ENCODE measurements around the gene ABCB7. TPM values are rescaled to one million over a fixed set of nuclear protein-coding genes. Genes with fewer than 3 reads are reported as not detected.

The ABCB7 gene
- total and polyA plus RNA-seq, 4 donors: 8.8 to 23.4 (median 18.6) TPM

- no peak for ATAC-seq (ENCODE audit: low FRiP score)
- Histone ChIP-seq H3K4me3 (ENCODE audit: low read length in 2 of 2) (no peak overlapping the region), H3K4me1 (ENCODE audit: control insufficient read depth in 1 of 2, insufficient read depth in 2 of 2, low read length in 2 of 2) (no peaks in the 10 kb centered on the region), H3K36me3 (ENCODE audit: control insufficient read depth in 1 of 2, insufficient read depth in 2 of 2, low read length in 1 of 2) (no peaks in the 10 kb centered on the region), H3K27ac (ENCODE audit: low read depth in 1 of 2, low read length in 2 of 2) (no peak overlapping the region), H3K9me3 (ENCODE audit: control insufficient read depth, low read length) (no peaks in the 10 kb centered on the region), H3K27me3 (ENCODE audit: control insufficient read depth in 1 of 2, insufficient read depth in 2 of 2, low read length in 1 of 2) (no peaks in the 10 kb centered on the region)
- WGBS, 2 donors: 90 to 95% methylated on average over 3 of the region's 3 CpGs
- DNase-seq: no peak
- intact Hi-C loops (cut with DNase I): no loop called here
Measured at GRCh38 chrX:75114638-75115037, 41.4 kb downstream of the ABCB7 start.

- Histone ChIP-seq H3K4me3 (ENCODE audit: low read length in 2 of 2) (no peak overlapping the region), H3K27ac (ENCODE audit: low read depth in 1 of 2, low read length in 2 of 2) (no peak overlapping the region), H3K36me3 (ENCODE audit: control insufficient read depth in 1 of 2, insufficient read depth in 2 of 2, low read length in 1 of 2) (no peaks in the 10 kb centered on the region), H3K9me3 (ENCODE audit: control insufficient read depth, low read length) (no peaks in the 10 kb centered on the region), H3K4me1 (ENCODE audit: control insufficient read depth in 1 of 2, insufficient read depth in 2 of 2, low read length in 2 of 2) (no peaks in the 10 kb centered on the region), H3K27me3 (ENCODE audit: control insufficient read depth in 1 of 2, insufficient read depth in 2 of 2, low read length in 1 of 2) (no peaks in the 10 kb centered on the region)
- intact Hi-C loops (cut with DNase I): no loop called here
- DNase-seq (no peak), ATAC-seq (ENCODE audit: low FRiP score) (no peak)
- 83 to 100% methylated on average over 1 of the region's 1 CpG for WGBS, 2 donors
Measured at GRCh38 chrX:75113664-75114063, 42.4 kb downstream of the ABCB7 start.

GRCh38 chrX:75107863-75108509 is 48.1 kb downstream of the ABCB7 start:
- H3K27ac ChIP-seq (ENCODE audit: low read depth in 1 of 2, low read length in 2 of 2): no peak overlapping the region
- intact Hi-C loops (cut with DNase I): no loop called here
- no peaks in the 10 kb centered on the region for H3K9me3 ChIP-seq (ENCODE audit: control insufficient read depth, low read length)
- no peaks in the 10 kb centered on the region for H3K27me3 ChIP-seq (ENCODE audit: control insufficient read depth in 1 of 2, insufficient read depth in 2 of 2, low read length in 1 of 2)
- 74 to 83% methylated on average over 6 of the region's 6 CpGs for WGBS, 2 donors
- DNase-seq: peak in 1 of 2 donors; percentile 59
- ATAC-seq (ENCODE audit: low FRiP score): no peak
- no peak overlapping the region for H3K4me3 ChIP-seq (ENCODE audit: low read length in 2 of 2)
- H3K36me3 ChIP-seq (ENCODE audit: control insufficient read depth in 1 of 2, insufficient read depth in 2 of 2, low read length in 1 of 2): no peaks in the 10 kb centered on the region
- no peaks in the 10 kb centered on the region for H3K4me1 ChIP-seq (ENCODE audit: control insufficient read depth in 1 of 2, insufficient read depth in 2 of 2, low read length in 2 of 2)

- no peaks in the 10 kb centered on the region for H3K36me3 ChIP-seq (ENCODE audit: control insufficient read depth in 1 of 2, insufficient read depth in 2 of 2, low read length in 1 of 2)
- no peaks in the 10 kb centered on the region for H3K27me3 ChIP-seq (ENCODE audit: control insufficient read depth in 1 of 2, insufficient read depth in 2 of 2, low read length in 1 of 2)
- H3K27ac ChIP-seq (ENCODE audit: low read depth in 1 of 2, low read length in 2 of 2): no peak overlapping the region
- no peaks in the 10 kb centered on the region for H3K9me3 ChIP-seq (ENCODE audit: control insufficient read depth, low read length)
- ATAC-seq (ENCODE audit: low FRiP score): no peak
- H3K4me1 ChIP-seq (ENCODE audit: control insufficient read depth in 1 of 2, insufficient read depth in 2 of 2, low read length in 2 of 2): no peaks in the 10 kb centered on the region
- DNase-seq: no peak
- H3K4me3 ChIP-seq (ENCODE audit: low read length in 2 of 2): no peak overlapping the region
- intact Hi-C loops (cut with DNase I): no loop called here
- WGBS, 2 donors: 75 to 98% methylated on average over 10 of the region's 10 CpGs
Measured at GRCh38 chrX:75106772-75107171, 49.3 kb downstream of the ABCB7 start.

GRCh38 chrX:75096331-75096730 is 59.8 kb downstream of the ABCB7 start:
- Histone ChIP-seq H3K27me3 (ENCODE audit: control insufficient read depth in 1 of 2, insufficient read depth in 2 of 2, low read length in 1 of 2) (no peaks in the 10 kb centered on the region), H3K4me1 (ENCODE audit: control insufficient read depth in 1 of 2, insufficient read depth in 2 of 2, low read length in 2 of 2) (no peaks in the 10 kb centered on the region), H3K4me3 (ENCODE audit: low read length in 2 of 2) (no peak overlapping the region), H3K36me3 (ENCODE audit: control insufficient read depth in 1 of 2, insufficient read depth in 2 of 2, low read length in 1 of 2) (peaks cover 0 to 2% of the 10 kb centered on the region in 2 donors), H3K27ac (ENCODE audit: low read depth in 1 of 2, low read length in 2 of 2) (no peak overlapping the region), H3K9me3 (ENCODE audit: control insufficient read depth, low read length) (no peaks in the 10 kb centered on the region)
- 73 to 89% methylated on average over 1 of the region's 1 CpG for WGBS, 2 donors
- no peak for DNase-seq
- ATAC-seq (ENCODE audit: low FRiP score): no peak
- intact Hi-C loops (cut with DNase I): no loop called here

GRCh38 chrX:75086731-75087195 is 69.3 kb downstream of the ABCB7 start:
- no peaks in the 10 kb centered on the region for H3K4me1 ChIP-seq (ENCODE audit: control insufficient read depth in 1 of 2, insufficient read depth in 2 of 2, low read length in 2 of 2)
- H3K27me3 ChIP-seq (ENCODE audit: control insufficient read depth in 1 of 2, insufficient read depth in 2 of 2, low read length in 1 of 2): no peaks in the 10 kb centered on the region
- no peak for DNase-seq
- no peaks in the 10 kb centered on the region for H3K36me3 ChIP-seq (ENCODE audit: control insufficient read depth in 1 of 2, insufficient read depth in 2 of 2, low read length in 1 of 2)
- WGBS, 2 donors: 62 to 88% methylated on average over 2 of the region's 2 CpGs
- no peak overlapping the region for H3K4me3 ChIP-seq (ENCODE audit: low read length in 2 of 2)
- intact Hi-C loops (cut with DNase I): no loop called here
- no peak for ATAC-seq (ENCODE audit: low FRiP score)
- H3K27ac ChIP-seq (ENCODE audit: low read depth in 1 of 2, low read length in 2 of 2): no peak overlapping the region
- no peaks in the 10 kb centered on the region for H3K9me3 ChIP-seq (ENCODE audit: control insufficient read depth, low read length)

- Histone ChIP-seq H3K9me3 (ENCODE audit: control insufficient read depth, low read length) (no peaks in the 10 kb centered on the region), H3K27ac (ENCODE audit: low read depth in 1 of 2, low read length in 2 of 2) (no peak overlapping the region), H3K4me3 (ENCODE audit: low read length in 2 of 2) (no peak overlapping the region), H3K27me3 (ENCODE audit: control insufficient read depth in 1 of 2, insufficient read depth in 2 of 2, low read length in 1 of 2) (no peaks in the 10 kb centered on the region), H3K36me3 (ENCODE audit: control insufficient read depth in 1 of 2, insufficient read depth in 2 of 2, low read length in 1 of 2) (no peaks in the 10 kb centered on the region), H3K4me1 (ENCODE audit: control insufficient read depth in 1 of 2, insufficient read depth in 2 of 2, low read length in 2 of 2) (no peaks in the 10 kb centered on the region)
- intact Hi-C loops (cut with DNase I): no loop called here
- no peak for DNase-seq
- no peak for ATAC-seq (ENCODE audit: low FRiP score)
Measured at GRCh38 chrX:75084757-75085156, 71.3 kb downstream of the ABCB7 start.

GRCh38 chrX:75076429-75076828 is 79.7 kb downstream of the ABCB7 start:
- ATAC-seq (ENCODE audit: low FRiP score) (no peak), DNase-seq (no peak)
- Histone ChIP-seq H3K9me3 (ENCODE audit: control insufficient read depth, low read length) (no peaks in the 10 kb centered on the region), H3K4me3 (ENCODE audit: low read length in 2 of 2) (no peak overlapping the region), H3K27ac (ENCODE audit: low read depth in 1 of 2, low read length in 2 of 2) (no peak overlapping the region), H3K36me3 (ENCODE audit: control insufficient read depth in 1 of 2, insufficient read depth in 2 of 2, low read length in 1 of 2) (no peaks in the 10 kb centered on the region), H3K27me3 (ENCODE audit: control insufficient read depth in 1 of 2, insufficient read depth in 2 of 2, low read length in 1 of 2) (no peaks in the 10 kb centered on the region), H3K4me1 (ENCODE audit: control insufficient read depth in 1 of 2, insufficient read depth in 2 of 2, low read length in 2 of 2) (no peaks in the 10 kb centered on the region)
- WGBS, 2 donors: 87 to 95% methylated on average over 1 of the region's 1 CpG
- intact Hi-C loops (cut with DNase I): no loop called here

- WGBS, 2 donors: 87 to 98% methylated on average over 1 of the region's 1 CpG
- no peaks in the 10 kb centered on the region for H3K36me3 ChIP-seq (ENCODE audit: control insufficient read depth in 1 of 2, insufficient read depth in 2 of 2, low read length in 1 of 2)
- ATAC-seq (ENCODE audit: low FRiP score) (no peak), DNase-seq (no peak)
- no peak overlapping the region for H3K27ac ChIP-seq (ENCODE audit: low read depth in 1 of 2, low read length in 2 of 2)
- intact Hi-C loops (cut with DNase I): no loop called here
- no peaks in the 10 kb centered on the region for H3K4me1 ChIP-seq (ENCODE audit: control insufficient read depth in 1 of 2, insufficient read depth in 2 of 2, low read length in 2 of 2)
- H3K27me3 ChIP-seq (ENCODE audit: control insufficient read depth in 1 of 2, insufficient read depth in 2 of 2, low read length in 1 of 2): no peaks in the 10 kb centered on the region
- H3K4me3 ChIP-seq (ENCODE audit: low read length in 2 of 2): no peak overlapping the region
- no peaks in the 10 kb centered on the region for H3K9me3 ChIP-seq (ENCODE audit: control insufficient read depth, low read length)
Measured at GRCh38 chrX:75074475-75074874, 81.6 kb downstream of the ABCB7 start.

Measured in aorta (tissue), 5 donors.